GM12864 (cell line): ENCODE data around the gene ZNF124.

Experiments used
- DNase-seq: peaks from one replicate; pipeline ENCODE4 v3.0.0-alpha.2; 2011; ENCODE audit warnings: low read depth
- H3K4me3 ChIP-seq: 2 replicates; pipeline ENCODE4 v1.5.1; 2011; ENCODE audit warnings: mild to moderate bottlenecking, low read depth, low read length, control low read depth
- CTCF ChIP-seq: IDR thresholded peaks from 2 replicates; pipeline ENCODE4 v1.5.1; 2011; ENCODE audit warnings: low read depth, mild to moderate bottlenecking, moderate library complexity, low read length, control low read depth, inconsistent platforms; ENCODE audit errors: missing control alignments

ZNF124 gene

GRCh38 chr1:247210376-247211117 lies 38.7 kb upstream of the ZNF124 start:
- TF ChIP-seq CTCF = no peak
- H3K4me3 ChIP-seq = peak overlapping the region; percentile 88
- DNase-seq = peak; percentile 89

- no peak for DNase-seq
- H3K4me3 ChIP-seq = peak overlapping the region; percentile 88
- TF ChIP-seq CTCF = no peak
These were observed 38.2 kb upstream of the ZNF124 start for GRCh38 chr1:247210062-247210375.

GRCh38 chr1:247209396-247209795 lies 37.6 kb upstream of the ZNF124 start:
- no peak for TF ChIP-seq CTCF
- peak overlapping the region; percentile 88; the same call in 1 of the 2 replicates for H3K4me3 ChIP-seq
- DNase-seq = no peak

GRCh38 chr1:247204177-247204647 lies 32.4 kb upstream of the ZNF124 start:
- no peak for DNase-seq
- TF ChIP-seq CTCF = no peak
- H3K4me3 ChIP-seq = no peak overlapping the region

GRCh38 chr1:247198781-247199180 lies 27.0 kb upstream of the ZNF124 start:
- TF ChIP-seq CTCF = no peak
- DNase-seq = no peak
- no peak overlapping the region for H3K4me3 ChIP-seq

GRCh38 chr1:247193958-247194357 lies 22.1 kb upstream of the ZNF124 start:
- H3K4me3 ChIP-seq = no peak overlapping the region
- no peak for TF ChIP-seq CTCF
- no peak for DNase-seq
